ENCODE measurements around the gene TOMM20. TPM values are rescaled to one million over a fixed set of nuclear protein-coding genes. Genes with fewer than 3 reads are reported as not detected.

The TOMM20 gene
- total RNA-seq, 1 experiment from 2014 or later = 184 TPM

- ATAC-seq (no peak), DNase-seq (ENCODE audit: low spot score) (no peak)
- CTCF ChIA-PET = interaction anchor here (0.6 to 0.7 kb wide), 3 partner anchors 23 to 360 kb away, joined by 3 to 4 read pairs (median 3); no protein-coding TSS in a partner anchor
- no peak overlapping the region for H3K27ac Mint-ChIP-seq
- POLR2A ChIA-PET = interaction anchor here (0.6 to 0.7 kb wide), 2 partner anchors 79 to 279 kb away, joined by 3 read pairs; no protein-coding TSS in a partner anchor
- H3K9me3 Mint-ChIP-seq = peaks cover 3% of the 10 kb centered on the region; the same call in 1 of the 2 replicates
- TF ChIP-seq CREM (CRISPR knock-in tag; IDR thresholded peaks at IDR 0.05) (no peak), FOXJ3 (CRISPR knock-in tag; IDR thresholded peaks at IDR 0.05; ENCODE audit: borderline replicate concordance) (no peak), NR3C1 (CRISPR knock-in tag; conservative IDR thresholded peaks at IDR 0.05; ENCODE audit: low read depth) (no peak), ZNF416 (CRISPR knock-in tag; IDR thresholded peaks at IDR 0.05) (no peak), CBFB (CRISPR knock-in tag; IDR thresholded peaks at IDR 0.05; ENCODE audit: low read depth) (no peak), NFE2L1 (CRISPR knock-in tag; IDR thresholded peaks at IDR 0.05) (no peak), ZNF671 (CRISPR knock-in tag; IDR thresholded peaks at IDR 0.05) (no peak), ETV6 (CRISPR knock-in tag; IDR thresholded peaks at IDR 0.05) (no peak), HMGA2 (CRISPR knock-in tag; IDR thresholded peaks at IDR 0.05) (no peak), ZMAT4 (CRISPR knock-in tag; IDR thresholded peaks at IDR 0.05) (no peak), SMAD3 (CRISPR knock-in tag; IDR thresholded peaks at IDR 0.05; ENCODE audit: borderline replicate concordance) (no peak)
- TF ChIP-seq, protein P1, sequence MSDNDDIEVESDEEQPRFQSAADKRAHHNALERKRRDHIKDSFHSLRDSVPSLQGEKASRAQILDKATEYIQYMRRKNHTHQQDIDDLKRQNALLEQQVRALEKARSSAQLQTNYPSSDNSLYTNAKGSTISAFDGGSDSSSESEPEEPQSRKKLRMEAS (CRISPR knock-in tag; IDR thresholded peaks at IDR 0.05) = no peak
- TF ChIP-seq, protein P2, sequence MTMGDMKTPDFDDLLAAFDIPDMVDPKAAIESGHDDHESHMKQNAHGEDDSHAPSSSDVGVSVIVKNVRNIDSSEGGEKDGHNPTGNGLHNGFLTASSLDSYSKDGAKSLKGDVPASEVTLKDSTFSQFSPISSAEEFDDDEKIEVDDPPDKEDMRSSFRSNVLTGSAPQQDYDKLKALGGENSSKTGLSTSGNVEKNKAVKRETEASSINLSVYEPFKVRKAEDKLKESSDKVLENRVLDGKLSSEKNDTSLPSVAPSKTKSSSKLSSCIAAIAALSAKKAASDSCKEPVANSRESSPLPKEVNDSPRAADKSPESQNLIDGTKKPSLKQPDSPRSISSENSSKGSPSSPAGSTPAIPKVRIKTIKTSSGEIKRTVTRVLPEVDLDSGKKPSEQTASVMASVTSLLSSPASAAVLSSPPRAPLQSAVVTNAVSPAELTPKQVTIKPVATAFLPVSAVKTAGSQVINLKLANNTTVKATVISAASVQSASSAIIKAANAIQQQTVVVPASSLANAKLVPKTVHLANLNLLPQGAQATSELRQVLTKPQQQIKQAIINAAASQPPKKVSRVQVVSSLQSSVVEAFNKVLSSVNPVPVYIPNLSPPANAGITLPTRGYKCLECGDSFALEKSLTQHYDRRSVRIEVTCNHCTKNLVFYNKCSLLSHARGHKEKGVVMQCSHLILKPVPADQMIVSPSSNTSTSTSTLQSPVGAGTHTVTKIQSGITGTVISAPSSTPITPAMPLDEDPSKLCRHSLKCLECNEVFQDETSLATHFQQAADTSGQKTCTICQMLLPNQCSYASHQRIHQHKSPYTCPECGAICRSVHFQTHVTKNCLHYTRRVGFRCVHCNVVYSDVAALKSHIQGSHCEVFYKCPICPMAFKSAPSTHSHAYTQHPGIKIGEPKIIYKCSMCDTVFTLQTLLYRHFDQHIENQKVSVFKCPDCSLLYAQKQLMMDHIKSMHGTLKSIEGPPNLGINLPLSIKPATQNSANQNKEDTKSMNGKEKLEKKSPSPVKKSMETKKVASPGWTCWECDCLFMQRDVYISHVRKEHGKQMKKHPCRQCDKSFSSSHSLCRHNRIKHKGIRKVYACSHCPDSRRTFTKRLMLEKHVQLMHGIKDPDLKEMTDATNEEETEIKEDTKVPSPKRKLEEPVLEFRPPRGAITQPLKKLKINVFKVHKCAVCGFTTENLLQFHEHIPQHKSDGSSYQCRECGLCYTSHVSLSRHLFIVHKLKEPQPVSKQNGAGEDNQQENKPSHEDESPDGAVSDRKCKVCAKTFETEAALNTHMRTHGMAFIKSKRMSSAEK (CRISPR knock-in tag; IDR thresholded peaks at IDR 0.05; ENCODE audit: borderline replicate concordance) = no peak
- H3K27me3 Mint-ChIP-seq (ENCODE audit: low read depth) = no peaks in the 10 kb centered on the region
- H3K4me1 Mint-ChIP-seq = no peaks in the 10 kb centered on the region
- H3K36me3 Mint-ChIP-seq = peaks cover 75% of the 10 kb centered on the region
- no peak overlapping the region for H3K4me3 Mint-ChIP-seq
Observed at GRCh38 chr1:235145639-235146038, 17.0 kb upstream of the TOMM20 start.

GRCh38 chr1:235142991-235143390, 14.4 kb upstream of the TOMM20 start:
- DNase-seq (ENCODE audit: low spot score) (no peak), ATAC-seq (no peak)
- ChIA-PET CTCF (no interaction called here), POLR2A (no interaction called here)
- Mint-ChIP-seq H3K27me3 (ENCODE audit: low read depth) (no peaks in the 10 kb centered on the region), H3K4me3 (no peak overlapping the region), H3K36me3 (peaks cover 75% of the 10 kb centered on the region), H3K4me1 (no peaks in the 10 kb centered on the region), H3K27ac (no peak overlapping the region), H3K9me3 (peaks cover 3% of the 10 kb centered on the region; the same call in 1 of the 2 replicates)
- TF ChIP-seq ZNF121 (CRISPR knock-in tag; IDR thresholded peaks at IDR 0.05) (no peak), NFE2L1 (CRISPR knock-in tag; IDR thresholded peaks at IDR 0.05) (no peak), KAT7 (CRISPR knock-in tag; IDR thresholded peaks at IDR 0.05; ENCODE audit: borderline replicate concordance) (no peak), FOXP1 (CRISPR knock-in tag; IDR thresholded peaks at IDR 0.05; ENCODE audit: borderline replicate concordance) (no peak), ETV6 (CRISPR knock-in tag; IDR thresholded peaks at IDR 0.05) (no peak), STAT6 (CRISPR knock-in tag; conservative IDR thresholded peaks at IDR 0.05; ENCODE audit: low read depth) (no peak), MXD4 (CRISPR knock-in tag; IDR thresholded peaks at IDR 0.05; ENCODE audit: borderline replicate concordance) (no peak)
